K562 (cell line): ENCODE data around the gene ATG7. TPM values are rescaled to one million over a fixed set of nuclear protein-coding genes. Genes with fewer than 3 reads are reported as not detected.

Experiments used
- ATAC-seq: fragments of 200-7000 bp; cut with Tn5 transposase; 3 replicates; pipeline ENCODE4 v1.9.1; 2020; ENCODE audit warnings: moderate library complexity
- BruUV-seq: library from RNA; stranded (reverse); fragments of 400-500 nt; replicated peaks from 2 replicates; lab custom pipeline; 2021; lab: Mats Ljungman, UMichigan
- CTCF ChIA-PET: fragments of 300-600 bp; formaldehyde crosslinking; extraction: SDS; loops from one replicate; lab custom pipeline; 2021; ENCODE audit warnings: low intra/inter-chr PET ratio; lab: Yijun Ruan, JAX
- POLR2A ChIA-PET: fragments of 300-600, 350-650 bp; sonication (Branson Sonifier 250); formaldehyde crosslinking; extraction: SDS; loops from one replicate; lab custom pipeline; 2021; ENCODE audit warnings: antibody characterized with exemption, inconsistent platforms; lab: Yijun Ruan, JAX
- DNase-seq, 4 experiments: peaks; one replicate each; pipeline versions ENCODE4 v3.0.0 to v3.0.0-alpha.2; 2011 to 2018; ENCODE audit warnings: low spot score in 3 of 4, mixed read lengths in 3 of 4; ENCODE audit errors: extremely low read depth in 1 of 4
- FAIRE-seq: peaks from 2 replicates; lab custom pipeline; 2011; peaks lifted over from hg19 to GRCh38; lab: Jason Lieb, UNC
- H2AFZ ChIP-seq: 2 replicates; pipeline ENCODE4 v1.6.0; 2011; ENCODE audit warnings: low read depth, low read length, control low read depth, inconsistent platforms
- H3K27ac ChIP-seq: fragments of 200-600 bp; 3 replicates; pipeline ENCODE4 v1.8.0; 2011; ENCODE audit warnings: low read depth, mild to moderate bottlenecking, control low read depth, inconsistent platforms, low read length, moderate library complexity, mixed read lengths; ENCODE audit errors: extremely low read depth
- H3K27me3 ChIP-seq, 2 experiments: fragments of 300-600 bp in 1 of 2; 2 replicates in 1 of 2; 3 replicates in 1 of 2; pipeline versions ENCODE4 v1.6.0 to v1.8.0; 2011; ENCODE audit warnings: inconsistent platforms in 2 of 2, low read length in 2 of 2, mild to moderate bottlenecking in 1 of 2, mixed read lengths in 1 of 2, moderate library complexity in 1 of 2; ENCODE audit not compliant: control insufficient read depth in 2 of 2, insufficient read depth in 2 of 2
- H3K36me3 ChIP-seq: fragments of 300-600 bp; 3 replicates; pipeline ENCODE4 v1.8.0; 2011; ENCODE audit warnings: mild to moderate bottlenecking, low read length, inconsistent platforms; ENCODE audit not compliant: control insufficient read depth, insufficient read depth
- H3K4me1 ChIP-seq, 2 experiments: fragments of 200-600 bp in 1 of 2; replicated peaks in 1 of 2; 2 replicates in 1 of 2; 3 replicates in 1 of 2; pipeline versions ENCODE4 v1.5.1 to v1.8.0; 2011; ENCODE audit warnings: inconsistent platforms in 2 of 2, low read length in 2 of 2, mild to moderate bottlenecking in 1 of 2, mixed read lengths in 1 of 2, moderate library complexity in 1 of 2; ENCODE audit not compliant: control insufficient read depth in 2 of 2, insufficient read depth in 2 of 2
- H3K4me2 ChIP-seq: 2 replicates; pipeline ENCODE4 v1.6.1; 2011; ENCODE audit warnings: low read length, control low read depth, inconsistent platforms, mixed read lengths; ENCODE audit not compliant: insufficient read depth
- H3K4me3 ChIP-seq: fragments of 200-600 bp; sonication (generic), shearing (Covaris generic); 2 replicates; pipeline ENCODE4 v1.5.1; 2016; ENCODE audit warnings: control low read depth, inconsistent platforms
- H3K79me2 ChIP-seq: fragments of 200-600 bp; 3 replicates; pipeline ENCODE4 v1.8.0; 2011; ENCODE audit warnings: low read length, inconsistent platforms; ENCODE audit not compliant: control insufficient read depth, insufficient read depth
- H3K9ac ChIP-seq, 2 experiments: 2 replicates each; pipeline versions ENCODE4 v1.6.0 to v1.6.1; 2011; ENCODE audit warnings: low read depth in 2 of 2, low read length in 2 of 2, control low read depth in 1 of 2, inconsistent platforms in 1 of 2, mild to moderate bottlenecking in 1 of 2, mixed read lengths in 1 of 2; ENCODE audit not compliant: insufficient read depth in 1 of 2
- H3K9me1 ChIP-seq: one replicate; pipeline ENCODE4 v1.6.0; 2011; ENCODE audit warnings: inconsistent platforms, mild to moderate bottlenecking, low read length, moderate library complexity; ENCODE audit not compliant: control insufficient read depth, insufficient read depth
- H3K9me3 ChIP-seq: replicated peaks from 2 replicates; pipeline ENCODE4 v1.5.1; 2011; ENCODE audit warnings: low read depth, low read length, inconsistent platforms; ENCODE audit not compliant: control insufficient read depth, insufficient read depth
- H4K20me1 ChIP-seq: replicated peaks from 2 replicates; pipeline ENCODE4 v1.6.1; 2011; ENCODE audit warnings: low read length, inconsistent platforms, mixed read lengths; ENCODE audit not compliant: control insufficient read depth, insufficient read depth
- NFYB ChIP-seq: IDR thresholded peaks from 2 replicates; pipeline ENCODE4 v1.6.1; 2011; ENCODE audit warnings: mild to moderate bottlenecking, moderate library complexity; ENCODE audit not compliant: insufficient read length; ENCODE audit errors: extremely low read depth
- REST ChIP-seq, 2 experiments: fragments of 450-650 bp; formaldehyde crosslinking in 1 of 2; IDR thresholded peaks; 2 replicates each; pipeline versions ENCODE4 v1.4.0 to v1.6.1; 2014 to 2020; ENCODE audit warnings: mild to moderate bottlenecking in 2 of 2, borderline replicate concordance in 1 of 2, low read depth in 1 of 2
- ZNF324 ChIP-seq: fragments of 250-450 bp; sonication (Bioruptor Pico); IDR thresholded peaks from 2 replicates; pipeline ENCODE4 v1.4.0; 2020; ENCODE audit warnings: mild to moderate bottlenecking
- ZNF79 ChIP-seq: fragments of 250-450 bp; sonication (Bioruptor Pico); IDR thresholded peaks from 2 replicates; pipeline ENCODE4 v1.4.0; 2020; ENCODE audit warnings: low read depth, mild to moderate bottlenecking, moderate library complexity
- WGBS: fragments of 100-300 bp; shearing (Covaris generic); methylation state at CpG from one replicate; pipeline ENCODE4 v1.1.6; 2016; ENCODE audit warnings: low coverage, mixed read lengths; ENCODE audit not compliant: insufficient coverage; ENCODE audit errors: missing lambda C conversion rate; 5-methylcytosine and 5-hydroxymethylcytosine counted together
- in situ Hi-C: fragments of 300-500 bp; cut with MboI; formaldehyde crosslinking; loops from 4 replicates; pipeline ENCODE4 v1.15.0; 2018; ENCODE audit warnings: inconsistent platforms, mixed read lengths
- intact Hi-C: fragments of 100-400 bp; cut with micrococcal nuclease; formaldehyde crosslinking; loops from 2 replicates; pipeline ENCODE4 v1.14.2; 2022
- polyA plus RNA-seq, 8 experiments: library from polyadenylated mRNA; depleted of rRNA in 4 of 8; stranded (reverse) in 5 of 8; unstranded in 3 of 8; fragments of >200 nt; fragmentation: Nextera tagmentation in 2 of 8; fragmentation: Illumina TruSeq in 1 of 8; extraction: Ambion mirVana in 2 of 8; extraction: Trizol in 1 of 8; gene quantifications; 2 replicates each; pipeline versions ENCODE4 v1.2.1 to v1.2.3, GENCODE V29; 2011 to 2014; ENCODE audit warnings: inconsistent platforms in 1 of 8, missing spikeins in 1 of 8
- total RNA-seq, 7 experiments: library from RNA; depleted of rRNA in 6 of 7; stranded (reverse); fragments of >200 nt in 6 of 7; fragmentation: Illumina TruSeq in 2 of 7; extraction: Trizol in 2 of 7; gene quantifications; 2 replicates each; pipeline versions ENCODE4 v1.2.1 to v1.2.3, GENCODE V29; 2011 to 2021; ENCODE audit warnings: low replicate concordance in 1 of 7

The ATG7 gene
- total and polyA plus RNA-seq, 9 of the 15 experiments (the other 6 are each of a cell fraction or from before 2014, with no cell fraction given) = 18.3 to 45.3 (median 33.6) TPM

DNA sequence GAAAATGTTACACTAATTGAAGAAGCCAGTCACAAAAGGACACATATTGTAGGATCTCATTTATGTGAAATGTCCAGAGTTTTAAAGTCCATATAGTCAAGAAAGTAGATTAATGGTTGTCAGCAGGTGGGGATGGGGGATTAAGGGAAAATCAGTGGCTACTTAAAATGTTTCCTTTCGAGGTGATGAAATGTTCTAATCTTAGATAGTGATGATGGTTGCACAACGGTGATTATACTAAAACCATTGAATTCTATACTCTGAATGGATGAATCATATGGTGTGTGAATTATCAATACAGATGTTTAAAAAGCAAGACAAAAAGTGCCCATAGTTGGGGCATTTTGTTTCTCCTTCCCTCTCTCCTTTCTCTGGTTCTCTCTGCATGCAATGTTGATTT is 164.6 kb downstream of the ATG7 start:
- ChIA-PET CTCF (no interaction called here), POLR2A (no interaction called here)
- no peaks in the 10 kb centered on the region for H4K20me1 ChIP-seq
- 27% methylated on average over 2 of the region's 2 CpGs for WGBS
- no peaks in the 10 kb centered on the region for H3K36me3 ChIP-seq
- no peak overlapping the region for H3K9ac ChIP-seq
- no peak overlapping the region for H3K4me2 ChIP-seq
- H3K79me2 ChIP-seq = no peaks in the 10 kb centered on the region
- no peak overlapping the region for H3K27ac ChIP-seq
- FAIRE-seq (no peak), DNase-seq (no peak), ATAC-seq (no peak)
- H3K9me1 ChIP-seq = no peaks in the 10 kb centered on the region
- intact Hi-C loops = no loop called here
- H3K27me3 ChIP-seq = no peaks in the 10 kb centered on the region
- H3K4me3 ChIP-seq = no peak overlapping the region
- H3K4me1 ChIP-seq = peaks cover 0 to 6% of the 10 kb centered on the region in 2 experiments; a peak in 2 of 5 replicates
- no TSS peak for BruUV-seq
- H3K9me3 ChIP-seq = no peaks in the 10 kb centered on the region
- H2AFZ ChIP-seq = no peak overlapping the region
- in situ Hi-C loops = no loop called here
- TF ChIP-seq ZNF79 (CRISPR knock-in tag) (no peak), REST (IDR thresholded peaks at IDR 0.05; ENCODE audit: borderline replicate concordance) (no peak), REST (CRISPR knock-in tag; IDR thresholded peaks at IDR 0.05; ENCODE audit: low read depth) (no peak), NFYB (no peak), ZNF324 (CRISPR knock-in tag) (no peak)
